Large intestine (tissue), 3 donors: ENCODE results near the gene CACTIN. TPM values are rescaled to one million over a fixed set of nuclear protein-coding genes. Genes with fewer than 3 reads are reported as not detected.

Experiments
- DNase-seq, 2 donors: peaks; one replicate each; pipeline versions ENCODE4 v3.0.0 to v3.0.0-alpha.2; 2013
- H3K27ac ChIP-seq: one replicate; pipeline ENCODE4 v1.5.1; 2013; ENCODE audit warnings: low read length
- H3K27me3 ChIP-seq: 2 replicates; pipeline ENCODE4 v1.6.1; 2013; ENCODE audit warnings: low read length; ENCODE audit not compliant: control insufficient read depth, insufficient read depth
- H3K36me3 ChIP-seq: 2 replicates; pipeline ENCODE4 v1.6.1; 2013; ENCODE audit warnings: low read length; ENCODE audit not compliant: control insufficient read depth, insufficient read depth
- H3K4me1 ChIP-seq: one replicate; pipeline ENCODE4 v1.6.1; 2013; ENCODE audit warnings: low read length; ENCODE audit not compliant: control insufficient read depth, insufficient read depth
- H3K4me3 ChIP-seq: one replicate; pipeline ENCODE4 v1.5.1; 2013; ENCODE audit warnings: low read length
- H3K9me3 ChIP-seq: one replicate; pipeline ENCODE4 v1.6.1; 2013; ENCODE audit warnings: mild to moderate bottlenecking, low read depth, low read length, moderate library complexity; ENCODE audit not compliant: control insufficient read depth
- WGBS: methylation state at CpG from one replicate; pipeline ENCODE4 v1.1.5; 2013; ENCODE audit warnings: low lambda C conversion rate; ENCODE audit not compliant: insufficient coverage; 5-methylcytosine and 5-hydroxymethylcytosine counted together
- polyA plus RNA-seq: library from polyadenylated mRNA; unstranded; fragments of 120-200 nt; gene quantifications from one replicate; pipeline ENCODE4 v1.2.1, GENCODE V29; 2013

The CACTIN gene
- polyA plus RNA-seq, 1 donor = 17.5 TPM

- Histone ChIP-seq H3K27me3 (no peaks in the 10 kb centered on the region), H3K4me1 (peaks cover 3% of the 10 kb centered on the region), H3K9me3 (peaks cover 16% of the 10 kb centered on the region), H3K36me3 (peaks cover 58% of the 10 kb centered on the region), H3K4me3 (no peak overlapping the region), H3K27ac (no peak overlapping the region)
- no peak for DNase-seq
- WGBS = 100% methylated on average over 1 of the region's 26 CpGs
Observed at GRCh38 chr19:3615524-3616135, 11.0 kb downstream of the CACTIN start.

- DNase-seq = no peak
- H3K27me3 ChIP-seq = no peaks in the 10 kb centered on the region
- H3K4me1 ChIP-seq = peaks cover 3% of the 10 kb centered on the region
- no peak overlapping the region for H3K4me3 ChIP-seq
- H3K9me3 ChIP-seq = peaks cover 16% of the 10 kb centered on the region
- H3K36me3 ChIP-seq = peaks cover 52% of the 10 kb centered on the region
- no CpG with 5 or more reads among the region's 18 CpGs for WGBS
- no peak overlapping the region for H3K27ac ChIP-seq
Observed at GRCh38 chr19:3614858-3615505, 11.6 kb downstream of the CACTIN start.

GRCh38 chr19:3613818-3614661 is 12.6 kb downstream of the CACTIN start:
- Histone ChIP-seq H3K27me3 (no peaks in the 10 kb centered on the region), H3K27ac (no peak overlapping the region), H3K4me1 (peaks cover 3% of the 10 kb centered on the region), H3K36me3 (peaks cover 44% of the 10 kb centered on the region), H3K9me3 (peaks cover 20% of the 10 kb centered on the region), H3K4me3 (no peak overlapping the region)
- no peak for DNase-seq
- WGBS = no CpG with 5 or more reads among the region's 39 CpGs

GRCh38 chr19:3612901-3613741 is 13.5 kb downstream of the CACTIN start:
- Histone ChIP-seq H3K27ac (no peak overlapping the region), H3K4me1 (peaks cover 3% of the 10 kb centered on the region), H3K9me3 (peaks cover 20% of the 10 kb centered on the region), H3K4me3 (no peak overlapping the region), H3K36me3 (peaks cover 39% of the 10 kb centered on the region), H3K27me3 (no peaks in the 10 kb centered on the region)
- DNase-seq = no peak
- WGBS = no CpG with 5 or more reads among the region's 79 CpGs

GRCh38 chr19:3612330-3612729 is 14.3 kb downstream of the CACTIN start:
- Histone ChIP-seq H3K36me3 (peaks cover 32% of the 10 kb centered on the region), H3K9me3 (peaks cover 20% of the 10 kb centered on the region), H3K27ac (no peak overlapping the region), H3K4me3 (no peak overlapping the region), H3K4me1 (peaks cover 3% of the 10 kb centered on the region), H3K27me3 (peaks cover 7% of the 10 kb centered on the region)
- no CpG with 5 or more reads among the region's 33 CpGs for WGBS
- no peak for DNase-seq

- no peak for DNase-seq
- whole genome bisulfite sequencing = no CpG with 5 or more reads among the region's 36 CpGs
- no peak overlapping the region for H3K4me3 ChIP-seq
- peaks cover 5% of the 10 kb centered on the region for H3K4me1 ChIP-seq
- H3K27me3 ChIP-seq = peaks cover 12% of the 10 kb centered on the region
- H3K27ac ChIP-seq = no peak overlapping the region
- peaks cover 20% of the 10 kb centered on the region for H3K9me3 ChIP-seq
- H3K36me3 ChIP-seq = peaks cover 32% of the 10 kb centered on the region
Observed at GRCh38 chr19:3611841-3612240, 14.7 kb downstream of the CACTIN start.

- Histone ChIP-seq H3K4me3 (no peak overlapping the region), H3K27me3 (peaks cover 17% of the 10 kb centered on the region), H3K36me3 (peaks cover 32% of the 10 kb centered on the region), H3K9me3 (peaks cover 23% of the 10 kb centered on the region), H3K27ac (no peak overlapping the region), H3K4me1 (peaks cover 7% of the 10 kb centered on the region)
- DNase-seq = no peak
- no CpG with 5 or more reads among the region's 41 CpGs for WGBS
Observed at GRCh38 chr19:3610745-3611717, 15.6 kb downstream of the CACTIN start.

- Histone ChIP-seq H3K36me3 (peaks cover 24% of the 10 kb centered on the region), H3K9me3 (peaks cover 25% of the 10 kb centered on the region), H3K27me3 (peaks cover 24% of the 10 kb centered on the region), H3K4me1 (peaks cover 8% of the 10 kb centered on the region), H3K27ac (no peak overlapping the region), H3K4me3 (no peak overlapping the region)
- WGBS = 100% methylated on average over 1 of the region's 24 CpGs
- DNase-seq = no peak
Observed at GRCh38 chr19:3609779-3610719, 16.5 kb downstream of the CACTIN start.
